NCI-H187 treated with DMSO at 0.1 percent for 48 hours (cell line): Measurements from ENCODE around the gene GAS6.

Experiments
- DNase-seq: peaks from one replicate; lab custom pipeline; 2025; lab: John Stamatoyannopoulos, UW

Gene GAS6

DNA sequence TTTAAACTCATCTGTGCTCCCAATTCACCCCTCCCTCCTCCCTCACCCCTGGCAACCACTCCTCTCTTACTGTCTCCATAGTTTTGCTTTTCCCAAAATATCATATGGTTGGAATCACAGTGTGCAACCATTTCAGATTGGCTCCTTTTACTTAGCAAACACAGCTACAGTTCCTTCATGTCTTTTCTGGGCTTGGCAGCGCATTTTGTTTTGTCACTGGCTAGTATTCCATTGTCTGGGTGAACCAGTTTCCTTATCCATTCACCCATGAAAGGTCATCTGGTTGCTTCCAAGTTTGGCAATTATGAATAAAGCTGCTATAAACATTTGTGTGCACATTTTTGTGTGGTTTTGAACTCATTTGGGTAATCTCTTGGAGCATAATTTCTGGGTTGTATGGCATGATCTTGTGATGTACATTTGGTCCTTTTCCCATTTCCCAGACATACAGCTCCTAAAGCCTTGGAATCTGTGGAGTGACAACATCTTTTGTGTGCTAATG is 23.9 kb upstream of the GAS6 start:
- no peak for DNase-seq

- DNase-seq = no peak
These were observed 22.8 kb upstream of the GAS6 start for GRCh38 chr13:113886561-113887112.

DNA sequence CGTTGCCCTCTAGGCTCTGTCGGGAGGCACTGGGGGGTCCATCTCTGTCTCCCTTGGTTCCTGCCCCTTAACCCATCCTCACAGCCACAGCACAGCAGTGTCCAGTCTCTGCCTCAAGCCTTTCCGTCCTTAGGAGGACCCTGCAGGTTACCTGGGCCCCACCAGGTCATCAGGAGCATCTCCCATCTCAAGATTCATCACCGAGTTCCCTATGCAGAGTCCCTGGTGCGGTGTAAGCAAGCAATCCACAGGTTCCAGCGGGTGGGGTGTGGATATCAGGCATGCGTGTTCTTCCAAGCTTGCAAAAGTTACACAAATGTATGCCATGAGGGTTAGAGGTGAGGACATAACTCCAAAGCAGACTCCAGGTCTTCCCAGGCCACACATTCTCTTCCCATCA is 20.9 kb upstream of the GAS6 start:
- DNase-seq = no peak

DNA sequence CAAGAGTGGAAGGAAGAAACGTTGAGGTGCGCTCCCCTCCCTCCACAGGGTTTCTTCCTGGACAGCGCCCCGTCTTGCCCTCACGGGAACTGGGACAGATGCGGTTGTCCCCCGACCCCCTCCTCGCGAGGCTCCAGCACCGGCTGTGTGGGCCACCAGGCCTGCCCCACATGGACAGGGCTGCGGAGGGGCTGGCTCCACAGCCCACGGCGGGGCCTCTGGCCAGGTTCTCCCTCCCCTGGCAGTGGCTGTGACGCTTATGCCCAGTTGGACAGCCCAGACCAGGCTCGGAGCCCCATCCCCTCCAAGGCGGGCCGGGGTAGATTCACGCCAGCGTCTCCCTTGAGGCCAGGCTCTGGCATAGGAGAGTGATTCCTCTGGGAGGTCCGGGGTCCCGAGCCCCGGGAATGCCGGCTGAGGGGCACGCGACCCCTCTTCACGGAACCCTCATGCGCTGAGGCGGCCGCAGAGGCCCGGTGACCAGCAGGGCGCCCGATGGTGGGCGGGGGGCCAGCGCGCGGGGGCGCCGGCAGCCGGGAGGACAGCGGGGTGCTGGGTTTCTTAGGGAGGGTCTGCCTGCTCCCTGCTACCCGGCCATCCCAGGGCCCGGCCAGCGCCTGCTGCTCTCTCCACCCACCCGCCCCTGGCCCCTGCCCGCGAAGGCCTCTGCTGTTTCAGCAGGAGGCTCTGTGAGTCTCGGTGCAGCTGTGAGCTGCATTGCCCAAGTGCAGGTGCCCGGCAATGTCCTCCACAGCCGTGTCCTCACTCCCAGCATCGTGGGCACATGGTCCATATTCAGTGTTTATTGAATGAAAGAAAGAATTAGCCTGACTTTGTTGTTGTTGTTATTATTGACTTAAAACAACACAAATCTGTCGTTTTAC is 20.3 kb upstream of the GAS6 start:
- DNase-seq = no peak

- no peak for DNase-seq
These were observed 19.5 kb upstream of the GAS6 start for GRCh38 chr13:113883314-113883811.

GRCh38 chr13:113882716-113883115 is 18.8 kb upstream of the GAS6 start:
- DNase-seq = no peak

DNA sequence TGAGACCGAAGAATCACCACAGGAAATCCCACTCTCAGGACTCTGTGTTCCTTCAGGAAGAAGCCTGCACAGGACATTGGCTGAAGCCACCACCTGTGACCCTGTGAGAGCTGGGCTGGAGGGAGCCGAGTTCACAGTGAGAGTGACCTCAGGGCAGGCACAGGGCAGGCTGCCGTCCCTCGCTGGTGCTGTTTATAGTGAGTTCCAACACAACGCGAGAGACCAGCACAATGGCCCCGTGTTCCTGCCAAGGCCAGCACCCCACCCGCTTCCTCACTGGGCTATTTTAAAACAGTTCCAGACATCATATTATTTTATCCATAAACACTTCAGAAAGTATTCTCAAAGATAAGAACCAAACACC is 18.4 kb upstream of the GAS6 start:
- DNase-seq = no peak

DNA sequence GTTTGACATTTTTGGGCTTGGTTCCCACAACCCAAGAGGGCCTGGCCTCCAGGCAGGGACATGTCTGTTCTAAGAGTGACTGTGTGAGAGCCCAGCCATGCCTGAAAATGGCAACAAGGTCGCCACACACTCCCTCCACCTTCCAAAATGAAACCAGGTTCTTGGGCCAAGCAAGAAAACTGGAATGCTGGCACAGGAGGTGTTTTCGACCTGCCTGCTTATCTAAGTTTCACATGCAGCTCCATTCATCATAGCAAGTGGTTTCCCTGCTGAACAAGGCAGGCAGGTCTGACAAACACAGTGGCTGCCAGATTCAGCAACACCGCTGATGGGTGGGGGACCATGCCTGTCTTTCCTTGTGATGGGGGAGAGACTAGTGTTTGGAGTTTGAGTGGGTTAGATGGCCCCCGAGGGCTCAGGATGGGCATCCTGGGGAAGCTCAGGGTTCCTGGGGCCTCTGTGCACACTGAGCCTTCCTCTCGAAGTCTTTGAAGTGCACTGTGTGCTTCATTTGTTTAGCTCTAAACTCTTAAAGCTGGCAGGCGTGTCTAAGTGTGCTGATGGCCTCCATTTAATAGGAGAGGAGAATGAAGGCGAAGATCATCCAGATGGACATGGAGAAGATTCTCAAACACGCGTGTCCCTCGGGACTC is 17.9 kb upstream of the GAS6 start:
- peak; percentile 35 for DNase-seq

GRCh38 chr13:113880651-113881611 is 17.1 kb upstream of the GAS6 start:
- no peak for DNase-seq

GRCh38 chr13:113879494-113880360 is 15.9 kb upstream of the GAS6 start:
- DNase-seq = no peak

DNA sequence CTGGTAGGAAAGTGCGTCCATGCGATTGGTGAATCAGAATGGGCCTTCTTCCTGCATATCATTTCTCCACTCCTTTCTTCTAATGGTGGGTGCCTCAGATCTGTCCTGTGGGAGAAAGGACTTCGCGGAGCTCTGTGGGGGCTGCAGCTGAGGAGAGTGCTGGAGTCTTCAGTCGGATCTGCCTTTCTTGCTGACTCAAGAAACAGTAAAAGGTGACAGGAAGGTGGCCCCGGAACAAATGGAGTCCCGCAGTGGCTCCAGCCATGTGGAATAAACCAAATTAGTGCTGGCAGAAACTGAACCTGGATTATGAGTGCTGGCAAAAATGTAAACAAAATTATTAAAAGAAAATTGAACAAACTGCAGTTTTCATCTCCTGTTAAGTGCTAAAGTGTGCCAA is 15.1 kb upstream of the GAS6 start:
- no peak for DNase-seq

DNA sequence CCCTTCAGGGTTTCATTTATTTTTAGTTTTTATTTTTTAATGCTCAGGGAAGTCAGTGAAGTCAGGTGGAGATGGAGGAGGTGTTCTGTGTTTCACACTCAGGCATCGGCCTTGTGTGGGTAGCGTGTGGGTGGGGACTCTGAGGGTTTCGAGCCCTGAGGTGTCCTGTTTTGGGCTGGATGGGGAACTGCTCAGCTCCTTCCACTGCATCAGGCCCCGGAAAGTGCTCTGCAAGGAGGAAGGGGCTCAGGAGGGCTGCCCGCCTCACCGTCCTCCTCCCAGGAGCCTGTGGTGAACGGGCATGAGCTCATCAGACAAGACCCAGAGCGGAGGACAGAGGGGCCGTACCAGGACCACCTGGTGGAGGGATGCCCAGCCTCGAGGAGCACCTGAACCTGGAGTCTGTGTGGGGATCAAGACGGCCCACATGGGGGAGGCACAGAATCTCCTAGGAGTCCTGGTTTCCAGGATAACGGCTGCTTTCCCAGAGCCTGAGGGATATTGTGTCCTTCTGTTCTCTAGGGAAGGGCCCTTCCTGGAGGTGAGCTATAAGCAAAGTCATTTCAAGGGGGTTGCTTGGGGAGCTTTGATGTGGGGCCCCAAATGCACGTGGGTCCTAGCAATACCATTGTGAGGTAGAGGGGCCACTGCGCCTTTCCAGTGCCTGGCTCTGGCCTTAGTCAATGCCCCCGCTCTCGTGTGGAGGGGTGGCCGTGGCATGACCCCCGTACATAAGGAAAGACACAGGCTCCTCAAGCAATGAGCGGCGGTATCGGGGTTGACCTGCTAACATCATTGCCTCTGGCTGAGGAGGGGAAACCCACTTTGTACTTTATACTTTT is 13.5 kb upstream of the GAS6 start:
- no peak for DNase-seq

DNA sequence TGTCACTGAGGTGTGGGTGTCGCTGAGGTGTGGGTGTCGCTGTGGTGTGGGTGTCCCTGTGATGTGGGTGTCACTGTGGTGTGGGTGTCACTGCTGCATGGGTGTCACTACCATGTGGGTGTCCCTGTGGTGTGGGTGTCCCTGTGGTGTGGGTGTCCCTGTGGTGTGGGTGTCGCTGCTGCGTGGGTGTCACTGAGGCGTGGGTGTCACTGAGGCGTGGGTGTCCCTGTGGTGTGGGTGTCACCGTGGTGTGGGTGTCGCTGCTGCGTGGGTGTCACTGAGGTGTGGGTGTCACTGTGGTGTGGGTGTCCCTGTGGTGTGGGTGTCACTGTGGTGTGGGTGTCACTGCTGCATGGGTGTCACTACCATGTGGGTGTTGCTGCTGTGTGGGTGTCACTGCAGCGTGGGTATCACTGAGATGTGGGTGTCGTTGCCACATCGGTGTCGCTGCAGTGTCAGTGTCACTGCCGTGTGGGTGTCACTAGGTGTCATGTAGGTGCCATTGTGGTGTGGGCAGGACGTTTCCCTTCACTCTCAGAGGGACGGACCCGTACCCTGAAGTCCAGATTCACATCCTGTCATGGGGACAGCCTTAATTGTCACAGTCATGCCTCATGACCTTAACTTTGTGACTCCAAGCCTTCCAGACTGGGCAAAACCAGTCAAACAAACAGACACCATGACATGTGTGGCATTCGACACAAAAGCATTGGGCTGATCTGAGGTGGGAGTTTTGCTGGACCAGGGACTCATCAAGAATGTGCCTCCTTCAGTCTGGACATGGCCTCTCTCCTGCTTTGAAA is 12.7 kb upstream of the GAS6 start:
- no peak for DNase-seq

DNA sequence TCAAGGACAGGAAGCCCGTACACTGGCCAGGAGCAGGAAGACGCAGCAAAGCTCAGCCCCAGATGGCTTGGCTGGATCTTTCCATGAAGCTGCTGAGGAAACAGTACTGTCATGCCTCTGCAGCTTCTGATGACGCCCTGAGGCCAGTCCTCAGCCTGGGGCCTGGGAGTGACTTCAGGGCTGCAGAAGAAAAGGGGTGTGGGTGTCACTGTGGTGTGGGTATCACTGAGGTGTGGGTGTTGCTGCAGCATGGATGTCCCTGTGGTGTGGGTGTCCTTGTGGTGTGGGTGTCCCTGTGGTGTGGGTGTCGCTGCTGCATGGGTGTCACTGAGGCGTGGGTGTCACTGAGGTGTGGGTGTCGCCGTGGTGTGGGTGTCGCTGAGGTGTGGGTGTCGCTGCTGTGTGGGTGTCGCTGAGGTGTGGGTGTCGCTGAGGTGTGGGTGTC is 12.0 kb upstream of the GAS6 start:
- DNase-seq = no peak

GRCh38 chr13:113875429-113875815 is 11.5 kb upstream of the GAS6 start:
- DNase-seq = no peak

DNA sequence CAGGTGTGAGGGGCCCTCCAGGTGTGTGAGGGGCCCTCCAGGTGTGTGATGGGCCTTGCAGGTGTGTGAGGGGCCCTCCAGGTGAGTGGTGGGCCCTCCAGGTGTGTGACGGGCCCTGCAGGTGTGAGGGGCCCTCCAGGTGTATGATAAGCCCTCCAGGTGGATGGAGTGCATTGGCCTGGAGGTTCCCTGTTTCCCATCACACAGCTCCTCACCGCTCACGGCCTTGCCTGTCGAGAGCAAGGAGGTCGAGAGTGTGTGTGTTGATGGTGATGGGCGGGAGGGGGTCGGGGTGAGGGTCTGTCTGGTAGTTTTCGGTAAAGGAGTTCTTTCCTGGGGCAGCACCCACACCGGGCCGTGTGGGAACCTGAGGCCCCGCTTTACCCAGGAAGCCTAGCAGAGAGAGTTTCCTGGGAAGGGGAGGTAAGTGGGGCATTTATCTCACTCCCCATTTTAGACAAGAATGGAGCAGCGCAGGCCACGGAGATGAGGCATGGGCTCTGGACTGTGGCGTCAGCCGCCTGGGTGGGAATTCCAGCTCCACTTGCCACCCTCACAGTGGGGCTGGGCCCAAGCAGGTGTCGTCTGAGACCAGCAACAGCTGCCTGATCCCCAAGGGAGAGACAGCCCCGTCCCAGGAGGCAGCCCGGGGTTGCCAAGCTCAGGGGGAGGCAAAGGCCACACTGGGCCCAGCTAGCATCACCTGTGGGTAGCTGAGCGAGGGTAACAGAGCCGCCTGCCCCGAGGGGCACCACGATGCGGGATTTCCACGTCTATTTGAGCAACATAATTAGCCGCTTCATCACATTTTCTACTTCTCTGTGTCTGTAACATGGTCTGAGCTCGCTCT is 10.9 kb upstream of the GAS6 start:
- DNase-seq = no peak

GRCh38 chr13:113874177-113874576 is 10.3 kb upstream of the GAS6 start:
- no peak for DNase-seq

DNA sequence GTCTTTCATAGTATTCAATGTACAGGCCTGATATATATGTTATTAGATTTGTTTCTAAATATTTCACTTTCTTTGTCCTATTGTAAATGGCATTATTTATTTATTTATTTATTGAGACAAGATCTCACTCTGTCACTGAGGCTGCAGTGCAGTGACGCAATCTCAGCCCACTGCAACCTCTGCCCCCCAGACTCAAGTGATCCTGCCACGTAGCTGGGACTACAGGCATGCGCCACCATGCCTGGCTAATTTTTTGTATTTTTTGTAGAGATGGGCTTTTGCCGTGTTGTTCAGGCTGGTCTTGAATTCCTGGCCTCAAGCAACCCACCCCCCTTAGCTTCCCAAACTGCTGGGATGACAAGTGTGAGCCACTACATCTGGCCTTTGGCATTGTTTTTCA is 5.4 kb upstream of the GAS6 start:
- DNase-seq = no peak
